Measurements from ENCODE around the gene GPRC5A. TPM values are rescaled to one million over a fixed set of nuclear protein-coding genes. Genes with fewer than 3 reads are reported as not detected.

Gene GPRC5A
- total and polyA plus RNA-seq, 2 of the 13 experiments (the other 11 are each of a cell fraction or from before 2014, with no cell fraction given), result 0.27 to 3.0 TPM

GRCh38 chr12:12892681-12893141 is 1.3 kb downstream of the GPRC5A start:
- Histone ChIP-seq H3K4me1 (ENCODE audit: insufficient read depth, low read length) (peaks cover 19% of the 10 kb centered on the region; the same call in 1 of the 2 replicates), H4K20me1 (ENCODE audit: insufficient read depth, low read length) (no peaks in the 10 kb centered on the region), H2AFZ (ENCODE audit: low read length) (no peak overlapping the region), H3K27ac (ENCODE audit: extremely low read length, insufficient read depth, low read length) (no peak overlapping the region), H3K9me3 (ENCODE audit: low read length) (no peaks in the 10 kb centered on the region), H3K4me3 (replicated peaks in 1 of 3; ENCODE audit: insufficient read depth in 1 of 3, low read depth in 2 of 3, low read length in 3 of 3) (no peak overlapping the region), H3K79me2 (ENCODE audit: insufficient read depth, low read length) (no peaks in the 10 kb centered on the region), H3K9ac (ENCODE audit: insufficient read depth, low read depth, low read length) (no peak overlapping the region), H3K27me3 (ENCODE audit: control insufficient read depth in 1 of 2, insufficient read depth in 2 of 2, low read length in 2 of 2) (peaks cover 6 to 52% of the 10 kb centered on the region in 2 experiments; a peak in 4 of 5 replicates), H3K4me2 (ENCODE audit: low read depth, low read length) (no peak overlapping the region), H3K36me3 (replicated peaks in 1 of 2; ENCODE audit: control insufficient read depth in 1 of 2, insufficient read depth in 2 of 2, low read length in 2 of 2) (no peaks in the 10 kb centered on the region)
- ATAC-seq (no peak), FAIRE-seq (no peak), DNase-seq (ENCODE audit: low spot score) (no peak)
- WGBS (ENCODE audit: low lambda C conversion rate), result 20% methylated on average over 8 of the region's 10 CpGs
- no TSS peak for BruUV-seq (replicated peaks)
- intact Hi-C loops (cut with micrococcal nuclease; ENCODE audit: unreplicated experiment), result loop anchor here (5.0 kb wide), 2 partner anchors 55 to 1675 kb away; no protein-coding TSS in a partner anchor
- ChIA-PET CTCF (ENCODE audit: low intra/inter-chr PET ratio, low total read pairs) (no interaction called here), POLR2A (no interaction called here)
- in situ Hi-C loops (cut with HindIII; ENCODE audit: extremely low pct_ligation_motif_present, low pct_unique_long_range_greater_than_20kb), result no loop called here
- TF ChIP-seq FOXA1 (IDR thresholded peaks at IDR 0.05), result no peak
- TF ChIP-seq FOXA1 (CRISPR knock-in tag; IDR thresholded peaks at IDR 0.05), result 0 out of 2 replicates have a peak, but pooled peaks have one; percentile 8
- TF ChIP-seq ZNF576 (CRISPR knock-in tag; IDR thresholded peaks at IDR 0.05), result no peak

- no peak overlapping the region for H2AFZ ChIP-seq (ENCODE audit: low read length)
- ChIA-PET CTCF (ENCODE audit: low intra/inter-chr PET ratio, low total read pairs) (no interaction called here), POLR2A (no interaction called here)
- WGBS (ENCODE audit: low lambda C conversion rate), result 73% methylated on average over 5 of the region's 5 CpGs
- peaks cover 7 to 44% of the 10 kb centered on the region in 2 experiments; a peak in 4 of 5 replicates for H3K27me3 ChIP-seq (ENCODE audit: control insufficient read depth in 1 of 2, insufficient read depth in 2 of 2, low read length in 2 of 2)
- in situ Hi-C loops (cut with HindIII; ENCODE audit: extremely low pct_ligation_motif_present, low pct_unique_long_range_greater_than_20kb) (no loop called here), intact Hi-C loops (cut with micrococcal nuclease; ENCODE audit: unreplicated experiment) (loop anchor here (5.0 kb wide), 2 partner anchors 56 to 1676 kb away; no protein-coding TSS in a partner anchor)
- H3K9ac ChIP-seq (ENCODE audit: insufficient read depth, low read depth, low read length), result no peak overlapping the region
- FAIRE-seq, result no peak
- H3K36me3 ChIP-seq (replicated peaks in 1 of 2; ENCODE audit: control insufficient read depth in 1 of 2, insufficient read depth in 2 of 2, low read length in 2 of 2), result no peaks in the 10 kb centered on the region
- no peak overlapping the region for H3K4me2 ChIP-seq (ENCODE audit: low read depth, low read length)
- ATAC-seq, result no peak
- DNase-seq (ENCODE audit: low spot score), result no peak
- H3K79me2 ChIP-seq (ENCODE audit: insufficient read depth, low read length), result no peaks in the 10 kb centered on the region
- H3K9me3 ChIP-seq (ENCODE audit: low read length), result no peaks in the 10 kb centered on the region
- H3K27ac ChIP-seq (ENCODE audit: extremely low read length, insufficient read depth, low read length), result no peak overlapping the region
- no peak overlapping the region for H3K4me3 ChIP-seq (replicated peaks in 1 of 3; ENCODE audit: insufficient read depth in 1 of 3, low read depth in 2 of 3, low read length in 3 of 3)
- H4K20me1 ChIP-seq (ENCODE audit: insufficient read depth, low read length), result no peaks in the 10 kb centered on the region
- H3K4me1 ChIP-seq (ENCODE audit: insufficient read depth, low read length), result peaks cover 19% of the 10 kb centered on the region; the same call in 1 of the 2 replicates
- BruUV-seq (replicated peaks), result no TSS peak
- TF ChIP-seq ZNF746 (CRISPR knock-in tag; IDR thresholded peaks at IDR 0.05) (no peak), CEBPB (IDR thresholded peaks at IDR 0.05; ENCODE audit: borderline replicate concordance, low read depth, low read length) (0 out of 2 replicates have a peak, but pooled peaks have one; percentile 1), ZNF12 (CRISPR knock-in tag; IDR thresholded peaks at IDR 0.05) (no peak), TBP (CRISPR knock-in tag; IDR thresholded peaks at IDR 0.05) (no peak), MATR3 (CRISPR knock-in tag; IDR thresholded peaks at IDR 0.05) (no peak)
Observed at GRCh38 chr12:12893438-12893837, 2.1 kb downstream of the GPRC5A start.
